Transverse colon (tissue), 4 donors: Measurements from ENCODE around the gene ADIPOQ.

Source experiments
- POLR2AphosphoS5 ChIP-seq, 3 donors: sonication (generic); formaldehyde crosslinking; IDR thresholded peaks; one replicate each; pipeline ENCODE4 v1.6.1; 2016; ENCODE audit warnings: antibody characterized with exemption in 3 of 3
- TF ChIP-seq, protein P1 (sequence below), 5 experiments: fragments of 200-600 bp in 3 of 5; fragments of 450-650 bp in 2 of 5; sonication (generic) in 3 of 5; IDR thresholded peaks; 1 replicate in 2 of 5; 2 replicates in 3 of 5; pipeline ENCODE4 v1.5.1; 2016 to 2017; ENCODE audit warnings: antibody characterized with exemption in 5 of 5, inconsistent platforms in 3 of 5, mild to moderate bottlenecking in 2 of 5, moderate library complexity in 1 of 5

- TF ChIP-seq, protein P1, sequence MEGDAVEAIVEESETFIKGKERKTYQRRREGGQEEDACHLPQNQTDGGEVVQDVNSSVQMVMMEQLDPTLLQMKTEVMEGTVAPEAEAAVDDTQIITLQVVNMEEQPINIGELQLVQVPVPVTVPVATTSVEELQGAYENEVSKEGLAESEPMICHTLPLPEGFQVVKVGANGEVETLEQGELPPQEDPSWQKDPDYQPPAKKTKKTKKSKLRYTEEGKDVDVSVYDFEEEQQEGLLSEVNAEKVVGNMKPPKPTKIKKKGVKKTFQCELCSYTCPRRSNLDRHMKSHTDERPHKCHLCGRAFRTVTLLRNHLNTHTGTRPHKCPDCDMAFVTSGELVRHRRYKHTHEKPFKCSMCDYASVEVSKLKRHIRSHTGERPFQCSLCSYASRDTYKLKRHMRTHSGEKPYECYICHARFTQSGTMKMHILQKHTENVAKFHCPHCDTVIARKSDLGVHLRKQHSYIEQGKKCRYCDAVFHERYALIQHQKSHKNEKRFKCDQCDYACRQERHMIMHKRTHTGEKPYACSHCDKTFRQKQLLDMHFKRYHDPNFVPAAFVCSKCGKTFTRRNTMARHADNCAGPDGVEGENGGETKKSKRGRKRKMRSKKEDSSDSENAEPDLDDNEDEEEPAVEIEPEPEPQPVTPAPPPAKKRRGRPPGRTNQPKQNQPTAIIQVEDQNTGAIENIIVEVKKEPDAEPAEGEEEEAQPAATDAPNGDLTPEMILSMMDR (IDR thresholded peaks at IDR 0.05) = no peak
- no peak for TF ChIP-seq POLR2AphosphoS5 (IDR thresholded peaks at IDR 0.05)
These were observed 28.4 kb upstream of the ADIPOQ start for GRCh38 chr3:186814100-186814499.
